K562 (cell line): ENCODE results near the gene SPRY4. TPM values are rescaled to one million over a fixed set of nuclear protein-coding genes. Genes with fewer than 3 reads are reported as not detected.

Experiments used
- ATF3 ChIP-seq, 2 experiments: fragments of 450-650 bp in 1 of 2; sonication (generic) in 1 of 2; formaldehyde crosslinking in 1 of 2; IDR thresholded peaks in 1 of 2; conservative IDR thresholded peaks in 1 of 2; 2 replicates each; pipeline versions ENCODE4 v1.6.1 to v1.8.1; 2016 to 2023; ENCODE audit warnings: mild to moderate bottlenecking in 2 of 2, moderate library complexity in 2 of 2, inconsistent platforms in 1 of 2, missing genetic modification reagents in 1 of 2
- BCOR ChIP-seq: fragments of 450-650 bp; IDR thresholded peaks from 2 replicates; pipeline ENCODE4 v1.6.1; 2016
- E2F5 ChIP-seq: sonication (generic); formaldehyde crosslinking; IDR thresholded peaks from 2 replicates; pipeline ENCODE4 v1.8.0; 2022; ENCODE audit warnings: mild to moderate bottlenecking, missing genetic modification reagents
- FOSL1 ChIP-seq: fragments of 200-800 bp; sonication (Bioruptor generic); conservative IDR thresholded peaks from 2 replicates; pipeline ENCODE4 v1.6.1; 2016; ENCODE audit warnings: missing genetic modification characterization, missing compliant biosample characterization
- JUNB ChIP-seq: fragments of 450-650 bp; formaldehyde crosslinking; conservative IDR thresholded peaks from 2 replicates; pipeline ENCODE4 v1.4.0; 2020; ENCODE audit warnings: mild to moderate bottlenecking
- JUND ChIP-seq, 2 experiments: IDR thresholded peaks; 2 replicates in 1 of 2; 3 replicates in 1 of 2; pipeline ENCODE4 v1.6.1; 2011; ENCODE audit warnings: borderline replicate concordance in 2 of 2, low read depth in 2 of 2, low read length in 2 of 2, improper control_type of control experiment in 1 of 2, missing biosample characterization in 1 of 2, missing genetic modification characterization in 1 of 2, missing genetic modification reagents in 1 of 2
- MLLT1 ChIP-seq, 2 experiments: fragments of 450-650 bp; IDR thresholded peaks; 2 replicates each; pipeline ENCODE4 v1.6.1; 2016
- PKNOX1 ChIP-seq: fragments of 450-650 bp; IDR thresholded peaks from 2 replicates; pipeline ENCODE4 v1.6.1; 2016
- RAD21 ChIP-seq, 2 experiments: fragments of 250-450 bp in 1 of 2; fragments of 450-650 bp in 1 of 2; sonication (Bioruptor Pico) in 1 of 2; formaldehyde crosslinking in 1 of 2; IDR thresholded peaks in 1 of 2; conservative IDR thresholded peaks in 1 of 2; 2 replicates each; pipeline versions ENCODE4 v1.4.0 to v1.8.0; 2020 to 2022; ENCODE audit warnings: mild to moderate bottlenecking in 2 of 2, moderate library complexity in 1 of 2
- REST ChIP-seq, 2 experiments: fragments of 450-650 bp; formaldehyde crosslinking in 1 of 2; IDR thresholded peaks; 2 replicates each; pipeline versions ENCODE4 v1.4.0 to v1.6.1; 2014 to 2020; ENCODE audit warnings: mild to moderate bottlenecking in 2 of 2, borderline replicate concordance in 1 of 2, low read depth in 1 of 2
- SMARCA4 ChIP-seq: fragments of 450-650 bp; IDR thresholded peaks from 2 replicates; pipeline ENCODE4 v1.6.1; 2016
- SMARCE1 ChIP-seq: fragments of 450-650 bp; IDR thresholded peaks from 2 replicates; pipeline ENCODE4 v1.7.1; 2016; ENCODE audit warnings: mild to moderate bottlenecking
- ZNF444 ChIP-seq: fragments of 250-450 bp; sonication (Bioruptor Pico); IDR thresholded peaks from 2 replicates; pipeline ENCODE4 v1.4.0; 2020; ENCODE audit warnings: mild to moderate bottlenecking, moderate library complexity
- ZNF668 ChIP-seq: fragments of 250-450 bp; sonication (Bioruptor Pico); IDR thresholded peaks from 2 replicates; pipeline ENCODE4 v1.8.0; 2022; ENCODE audit warnings: mild to moderate bottlenecking, inconsistent platforms
- polyA plus RNA-seq, 8 experiments: library from polyadenylated mRNA; depleted of rRNA in 4 of 8; stranded (reverse) in 5 of 8; unstranded in 3 of 8; fragments of >200 nt; fragmentation: Nextera tagmentation in 2 of 8; fragmentation: Illumina TruSeq in 1 of 8; extraction: Ambion mirVana in 2 of 8; extraction: Trizol in 1 of 8; gene quantifications; 2 replicates each; pipeline versions ENCODE4 v1.2.1 to v1.2.3, GENCODE V29; 2011 to 2014; ENCODE audit warnings: inconsistent platforms in 1 of 8, missing spikeins in 1 of 8
- total RNA-seq, 7 experiments: library from RNA; depleted of rRNA in 6 of 7; stranded (reverse); fragments of >200 nt in 6 of 7; fragmentation: Illumina TruSeq in 2 of 7; extraction: Trizol in 2 of 7; gene quantifications; 2 replicates each; pipeline versions ENCODE4 v1.2.1 to v1.2.3, GENCODE V29; 2011 to 2021; ENCODE audit warnings: low replicate concordance in 1 of 7

Gene SPRY4
- total and polyA plus RNA-seq, 9 of the 15 experiments (the other 6 are each of a cell fraction or from before 2014, with no cell fraction given) = 2.6 to 24.2 (median 9.5) TPM

- TF ChIP-seq MLLT1 (IDR thresholded peaks at IDR 0.05) = peak in 1 of 2 experiments; percentile 79; a peak in 1 of 4 replicates
- no peak for TF ChIP-seq ZNF444 (CRISPR knock-in tag)
- TF ChIP-seq REST (IDR thresholded peaks at IDR 0.05; ENCODE audit: borderline replicate concordance) = peak; percentile 26; the same call in 1 of the 2 replicates
- no peak for TF ChIP-seq REST (CRISPR knock-in tag; IDR thresholded peaks at IDR 0.05; ENCODE audit: low read depth)
- TF ChIP-seq E2F5 = no peak
- peak; percentile 68 for TF ChIP-seq FOSL1 (tag)
- no peak for TF ChIP-seq BCOR
- peak; percentile 42; the same call in 1 of the 2 replicates for TF ChIP-seq ATF3 (IDR thresholded peaks at IDR 0.05)
- TF ChIP-seq ATF3 (CRISPR knock-in tag; conservative IDR thresholded peaks at IDR 0.05) = no peak
- peak; percentile 94 for TF ChIP-seq PKNOX1
- TF ChIP-seq SMARCA4 = peak; percentile 31; the same call in 1 of the 2 replicates
- TF ChIP-seq SMARCE1 = peak; percentile 45; the same call in 1 of the 2 replicates
- peak; percentile 62 for TF ChIP-seq JUND (IDR thresholded peaks at IDR 0.05; ENCODE audit: borderline replicate concordance, low read depth, low read length)
- TF ChIP-seq JUND (tag; IDR thresholded peaks at IDR 0.05; ENCODE audit: borderline replicate concordance, low read depth, low read length) = peak; percentile 33; the same call in 1 of the 3 replicates
- no peak for TF ChIP-seq JUNB
- no peak for TF ChIP-seq ZNF668 (CRISPR knock-in tag)
- TF ChIP-seq RAD21 (CRISPR knock-in tag; conservative IDR thresholded peaks at IDR 0.05 in 1 of 2, IDR thresholded peaks at IDR 0.05 in 1 of 2) = peak in 1 of 2 experiments; percentile 29; a peak in 2 of 4 replicates
Measured at GRCh38 chr5:142360607-142361120, 35.8 kb upstream of the SPRY4 start (continued).
